A549 (cell line): Measurements from ENCODE around the gene C16orf78. TPM values are rescaled to one million over a fixed set of nuclear protein-coding genes. Genes with fewer than 3 reads are reported as not detected.

Source experiments
- ATAC-seq, 2 experiments: fragments of 200-7000 bp in 1 of 2; fragments of >200 bp in 1 of 2; cut with Nextera tagmentation in 1 of 2; cut with Tn5 transposase in 1 of 2; 3 replicates each; pipeline versions ENCODE4 v1.8.0 to v1.9.1; 2018 to 2020; ENCODE audit warnings: mild to moderate bottlenecking in 1 of 2, moderate library complexity in 1 of 2
- CTCF ChIA-PET: fragments of 300-600 bp; sonication (Branson Sonifier 250); formaldehyde crosslinking; extraction: SDS; loops from one replicate; lab custom pipeline; 2021; ENCODE audit warnings: antibody characterized with exemption, inconsistent platforms; lab: Yijun Ruan, JAX
- POLR2A ChIA-PET: fragments of 350-600 bp; formaldehyde crosslinking; extraction: SDS; loops from one replicate; lab custom pipeline; 2021; ENCODE audit warnings: antibody characterized with exemption, inconsistent platforms; lab: Yijun Ruan, JAX
- DNase-seq, 2 experiments: peaks; one replicate each; pipeline versions ENCODE4 v3.0.0 to v3.0.0-alpha.2; 2011 to 2016; ENCODE audit warnings: low read depth in 1 of 2, low spot score in 1 of 2
- FAIRE-seq: peaks from 2 replicates; lab custom pipeline; 2011; peaks lifted over from hg19 to GRCh38; lab: Jason Lieb, UNC
- H3K27ac ChIP-seq, 2 experiments: fragments of >200 bp; sonication (Bioruptor Twin); formaldehyde crosslinking; 3 replicates each; pipeline ENCODE4 v1.5.1; 2016 to 2017
- H3K4me1 ChIP-seq: fragments of >200 bp; sonication (Bioruptor Twin); formaldehyde crosslinking; 3 replicates; pipeline ENCODE4 v1.6.1; 2016
- H3K4me2 ChIP-seq: fragments of >200 bp; sonication (Bioruptor Twin); formaldehyde crosslinking; 3 replicates; pipeline ENCODE4 v1.6.1; 2016
- H3K4me3 ChIP-seq: fragments of >200 bp; sonication (Bioruptor Twin); formaldehyde crosslinking; 3 replicates; pipeline ENCODE4 v1.5.1; 2016
- H3K9me3 ChIP-seq: fragments of >200 bp; sonication (Bioruptor Twin); formaldehyde crosslinking; 3 replicates; pipeline ENCODE4 v1.6.1; 2016
- CBX8 ChIP-seq: fragments of 200-600 bp; sonication (generic); IDR thresholded peaks from 2 replicates; pipeline ENCODE4 v1.6.1; 2016
- CEBPB ChIP-seq, 2 experiments: fragments of >200 bp in 1 of 2; sonication (Bioruptor Twin) in 1 of 2; formaldehyde crosslinking in 1 of 2; IDR thresholded peaks; 2 replicates each; pipeline ENCODE4 v1.6.1; 2012 to 2016
- CHD4 ChIP-seq: fragments of 200-600 bp; sonication (generic); IDR thresholded peaks from 2 replicates; pipeline ENCODE4 v1.6.1; 2016; ENCODE audit warnings: antibody characterized with exemption, mild to moderate bottlenecking, borderline replicate concordance
- EHMT2 ChIP-seq: fragments of 200-600 bp; sonication (generic); IDR thresholded peaks from 2 replicates; pipeline ENCODE4 v1.6.1; 2016; ENCODE audit warnings: antibody characterized with exemption, low read depth, mild to moderate bottlenecking, moderate library complexity
- ESRRA ChIP-seq: fragments of 150-350 bp; IDR thresholded peaks from 2 replicates; pipeline ENCODE4 v1.6.1; 2014; ENCODE audit warnings: mild to moderate bottlenecking, low read length, borderline replicate concordance
- FOSL2 ChIP-seq, 2 experiments: fragments of 450-650 bp in 1 of 2; fragments of >200 bp in 1 of 2; sonication (Bioruptor Twin) in 1 of 2; formaldehyde crosslinking; IDR thresholded peaks; 2 replicates each; pipeline versions ENCODE4 v1.5.0 to v1.6.1; 2016 to 2020; ENCODE audit warnings: mild to moderate bottlenecking in 1 of 2, moderate library complexity in 1 of 2
- HOXB13 ChIP-seq: fragments of 250-450 bp; sonication (Bioruptor Pico); IDR thresholded peaks from 2 replicates; pipeline ENCODE4 v1.5.0; 2020; ENCODE audit warnings: low read depth, mild to moderate bottlenecking, moderate library complexity
- KDM1A ChIP-seq: fragments of 200-600 bp; sonication (generic); IDR thresholded peaks from 2 replicates; pipeline ENCODE4 v1.6.1; 2016; ENCODE audit warnings: low read depth, mild to moderate bottlenecking
- KDM5A ChIP-seq: fragments of 200-600 bp; sonication (generic); IDR thresholded peaks from 2 replicates; pipeline ENCODE4 v1.6.1; 2016; ENCODE audit warnings: antibody characterized with exemption, mild to moderate bottlenecking
- MAZ ChIP-seq: fragments of 150-350 bp; IDR thresholded peaks from 2 replicates; pipeline ENCODE4 v1.6.1; 2014; ENCODE audit warnings: antibody characterized with exemption, low read depth, low read length, borderline replicate concordance
- NPAS2 ChIP-seq: fragments of 250-450 bp; sonication (Bioruptor Pico); IDR thresholded peaks from 2 replicates; pipeline ENCODE4 v1.8.0; 2022; ENCODE audit warnings: mild to moderate bottlenecking, moderate library complexity, borderline replicate concordance
- RAD21 ChIP-seq, 2 experiments: fragments of >200 bp in 1 of 2; sonication (Bioruptor Twin) in 1 of 2; formaldehyde crosslinking in 1 of 2; IDR thresholded peaks in 1 of 2; conservative IDR thresholded peaks in 1 of 2; 2 replicates in 1 of 2; 3 replicates in 1 of 2; pipeline ENCODE4 v1.6.1; 2012 to 2018; ENCODE audit warnings: inconsistent platforms in 1 of 2
- RARB ChIP-seq: fragments of 250-450 bp; sonication (Bioruptor Pico); IDR thresholded peaks from 2 replicates; pipeline ENCODE4 v1.8.0; 2021; ENCODE audit warnings: mild to moderate bottlenecking, moderate library complexity
- whole genome bisulfite sequencing: methylation state at CpG from one replicate; pipeline ENCODE4 v1.1.6; 2017; ENCODE audit errors: missing lambda C conversion rate; 5-methylcytosine and 5-hydroxymethylcytosine counted together
- polyA plus RNA-seq, 4 experiments: library from polyadenylated mRNA; depleted of rRNA in 3 of 4; stranded (reverse); fragments of >200 nt; fragmentation: RNase III in 1 of 4; extraction: RNeasy Plus Mini Kit Qiagen cat#74134 plus additional on column Dnase treatment in 1 of 4; gene quantifications; 2 replicates in 3 of 4; 3 replicates in 1 of 4; pipeline ENCODE4 v1.2.3, GENCODE V29; 2011 to 2017
- TF ChIP-seq, protein P1 (sequence below): IDR thresholded peaks from 2 replicates; pipeline ENCODE4 v1.6.1; 2012; ENCODE audit warnings: low read depth, borderline replicate concordance
- TF ChIP-seq, protein P2 (sequence below): fragments of >200 bp; sonication (Bioruptor Twin); formaldehyde crosslinking; IDR thresholded peaks from 3 replicates; pipeline ENCODE4 v1.5.1; 2016
- TF ChIP-seq, protein P3 (sequence below): fragments of >200 bp; sonication (Bioruptor Twin); formaldehyde crosslinking; IDR thresholded peaks from 3 replicates; pipeline ENCODE4 v1.6.1; 2016
- TF ChIP-seq, protein P4 (sequence below): fragments of 250-450 bp; sonication (Bioruptor Pico); IDR thresholded peaks from 2 replicates; pipeline ENCODE4 v1.5.0; 2020; ENCODE audit warnings: low read depth, mild to moderate bottlenecking, moderate library complexity

C16orf78 gene
- polyA plus RNA-seq, 2 of the 4 experiments (the other 2 are of a cell fraction) = not detected

DNA sequence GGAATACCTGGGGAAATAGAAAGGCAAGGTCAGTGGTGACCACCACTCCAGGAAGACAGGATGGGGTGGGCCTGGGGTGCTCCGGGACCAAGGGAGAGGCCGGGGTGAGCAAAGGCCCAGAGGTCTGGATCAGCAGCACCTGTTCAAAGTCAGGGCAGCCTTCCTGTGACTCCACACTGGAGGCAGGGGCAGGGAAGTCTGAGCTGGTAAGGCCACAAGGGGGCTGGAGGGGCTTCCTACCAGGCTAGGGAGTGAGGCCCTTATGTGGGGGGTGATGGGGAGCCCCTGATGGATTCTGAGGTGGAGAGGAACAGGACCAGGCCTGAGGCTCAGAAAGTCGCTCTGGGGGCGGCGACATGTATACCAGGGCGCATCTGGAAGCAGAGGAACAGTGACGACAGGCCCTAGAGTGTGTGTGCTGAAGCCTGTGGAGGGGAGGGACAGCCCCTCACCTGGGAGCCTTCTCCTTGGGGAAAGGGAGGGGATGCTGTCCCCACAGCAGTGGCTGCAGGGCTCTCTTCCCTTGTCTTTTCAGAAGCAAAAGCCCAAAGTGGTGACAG lies 3.7 kb downstream of the C16orf78 start:
- 14% methylated on average over 7 of the region's 7 CpGs for WGBS
- ATAC-seq = no peak
- no peak for DNase-seq
- Histone ChIP-seq H3K4me1 (no peaks in the 10 kb centered on the region), H3K27ac (no peak overlapping the region), H3K9me3 (no peaks in the 10 kb centered on the region), H3K4me2 (no peak overlapping the region), H3K4me3 (no peak overlapping the region)
- CTCF ChIA-PET = no interaction called here
- POLR2A ChIA-PET = no interaction called here
- TF ChIP-seq MAZ = no peak
- TF ChIP-seq, protein P1, sequence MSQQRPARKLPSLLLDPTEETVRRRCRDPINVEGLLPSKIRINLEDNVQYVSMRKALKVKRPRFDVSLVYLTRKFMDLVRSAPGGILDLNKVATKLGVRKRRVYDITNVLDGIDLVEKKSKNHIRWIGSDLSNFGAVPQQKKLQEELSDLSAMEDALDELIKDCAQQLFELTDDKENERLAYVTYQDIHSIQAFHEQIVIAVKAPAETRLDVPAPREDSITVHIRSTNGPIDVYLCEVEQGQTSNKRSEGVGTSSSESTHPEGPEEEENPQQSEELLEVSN = no peak
- TF ChIP-seq, protein P2, sequence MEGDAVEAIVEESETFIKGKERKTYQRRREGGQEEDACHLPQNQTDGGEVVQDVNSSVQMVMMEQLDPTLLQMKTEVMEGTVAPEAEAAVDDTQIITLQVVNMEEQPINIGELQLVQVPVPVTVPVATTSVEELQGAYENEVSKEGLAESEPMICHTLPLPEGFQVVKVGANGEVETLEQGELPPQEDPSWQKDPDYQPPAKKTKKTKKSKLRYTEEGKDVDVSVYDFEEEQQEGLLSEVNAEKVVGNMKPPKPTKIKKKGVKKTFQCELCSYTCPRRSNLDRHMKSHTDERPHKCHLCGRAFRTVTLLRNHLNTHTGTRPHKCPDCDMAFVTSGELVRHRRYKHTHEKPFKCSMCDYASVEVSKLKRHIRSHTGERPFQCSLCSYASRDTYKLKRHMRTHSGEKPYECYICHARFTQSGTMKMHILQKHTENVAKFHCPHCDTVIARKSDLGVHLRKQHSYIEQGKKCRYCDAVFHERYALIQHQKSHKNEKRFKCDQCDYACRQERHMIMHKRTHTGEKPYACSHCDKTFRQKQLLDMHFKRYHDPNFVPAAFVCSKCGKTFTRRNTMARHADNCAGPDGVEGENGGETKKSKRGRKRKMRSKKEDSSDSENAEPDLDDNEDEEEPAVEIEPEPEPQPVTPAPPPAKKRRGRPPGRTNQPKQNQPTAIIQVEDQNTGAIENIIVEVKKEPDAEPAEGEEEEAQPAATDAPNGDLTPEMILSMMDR = no peak
- no peak for TF ChIP-seq FOSL2 (IDR thresholded peaks at IDR 0.05)
- TF ChIP-seq FOSL2 (CRISPR knock-in tag; IDR thresholded peaks at IDR 0.05) = no peak
- TF ChIP-seq, protein P3, sequence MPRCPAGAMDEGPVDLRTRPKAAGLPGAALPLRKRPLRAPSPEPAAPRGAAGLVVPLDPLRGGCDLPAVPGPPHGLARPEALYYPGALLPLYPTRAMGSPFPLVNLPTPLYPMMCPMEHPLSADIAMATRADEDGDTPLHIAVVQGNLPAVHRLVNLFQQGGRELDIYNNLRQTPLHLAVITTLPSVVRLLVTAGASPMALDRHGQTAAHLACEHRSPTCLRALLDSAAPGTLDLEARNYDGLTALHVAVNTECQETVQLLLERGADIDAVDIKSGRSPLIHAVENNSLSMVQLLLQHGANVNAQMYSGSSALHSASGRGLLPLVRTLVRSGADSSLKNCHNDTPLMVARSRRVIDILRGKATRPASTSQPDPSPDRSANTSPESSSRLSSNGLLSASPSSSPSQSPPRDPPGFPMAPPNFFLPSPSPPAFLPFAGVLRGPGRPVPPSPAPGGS = no peak
- no peak for TF ChIP-seq RARB
- TF ChIP-seq CHD4 = no peak
- no peak for TF ChIP-seq NPAS2 (CRISPR knock-in tag)
- TF ChIP-seq KDM5A = no peak
- FAIRE-seq = no peak

DNA sequence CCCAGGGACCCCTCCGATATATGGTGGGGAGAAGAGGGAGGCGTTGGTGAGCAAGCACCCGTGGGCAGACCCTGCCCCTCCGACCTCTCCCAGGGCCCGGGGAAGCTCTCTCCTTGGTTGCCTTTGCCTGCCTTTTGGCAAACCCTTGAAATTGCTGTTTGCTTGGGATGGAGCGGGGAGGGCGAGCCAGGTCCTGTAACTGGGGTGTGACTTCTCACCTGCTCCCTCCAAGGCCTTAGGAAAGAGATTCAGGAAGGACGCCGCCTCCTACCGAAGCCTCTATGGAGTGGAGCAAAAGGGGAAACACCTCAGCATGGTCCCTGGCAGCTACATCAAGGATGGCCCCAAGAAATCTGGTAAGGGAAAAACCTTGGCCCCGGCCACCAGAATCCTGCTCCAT lies 4.6 kb downstream of the C16orf78 start:
- no peak for ATAC-seq
- TF ChIP-seq, protein P1 = no peak
- TF ChIP-seq ESRRA = no peak
- TF ChIP-seq KDM1A = no peak
- no peak for TF ChIP-seq HOXB13 (CRISPR knock-in tag)
- TF ChIP-seq RAD21 (conservative IDR thresholded peaks at IDR 0.05 in 1 of 2, IDR thresholded peaks at IDR 0.05 in 1 of 2) = no peak
- TF ChIP-seq, protein P2 = no peak
- TF ChIP-seq, protein P4, sequence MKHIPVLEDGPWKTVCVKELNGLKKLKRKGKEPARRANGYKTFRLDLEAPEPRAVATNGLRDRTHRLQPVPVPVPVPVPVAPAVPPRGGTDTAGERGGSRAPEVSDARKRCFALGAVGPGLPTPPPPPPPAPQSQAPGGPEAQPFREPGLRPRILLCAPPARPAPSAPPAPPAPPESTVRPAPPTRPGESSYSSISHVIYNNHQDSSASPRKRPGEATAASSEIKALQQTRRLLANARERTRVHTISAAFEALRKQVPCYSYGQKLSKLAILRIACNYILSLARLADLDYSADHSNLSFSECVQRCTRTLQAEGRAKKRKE (CRISPR knock-in tag) = no peak
- TF ChIP-seq CBX8 = no peak
- no peak for TF ChIP-seq CHD4
- TF ChIP-seq CEBPB (IDR thresholded peaks at IDR 0.05) = no peak
- no peak for TF ChIP-seq EHMT2
- TF ChIP-seq FOSL2 (IDR thresholded peaks at IDR 0.05) = no peak
- no peak for TF ChIP-seq FOSL2 (CRISPR knock-in tag; IDR thresholded peaks at IDR 0.05)
- no peak for DNase-seq
- no peak overlapping the region for H3K27ac ChIP-seq
- no peak overlapping the region for H3K4me3 ChIP-seq
- H3K4me1 ChIP-seq = no peaks in the 10 kb centered on the region
- H3K9me3 ChIP-seq = no peaks in the 10 kb centered on the region
- FAIRE-seq = no peak
- H3K4me2 ChIP-seq = no peak overlapping the region
- ChIA-PET CTCF (interaction anchor here (0.8 to 1.5 kb wide), 2 partner anchors 30 to 721 kb away, joined by 3 to 4 read pairs; no protein-coding TSS in a partner anchor), POLR2A (no interaction called here)
- WGBS = 15% methylated on average over 6 of the region's 11 CpGs
